Osteocyte (in vitro differentiated cells): ENCODE measurements around the gene MRFAP1. TPM values are rescaled to one million over a fixed set of nuclear protein-coding genes. Genes with fewer than 3 reads are reported as not detected.

Experiments used
- DNase-seq: peaks from one replicate; pipeline ENCODE4 v3.0.0; 2021; ENCODE audit warnings: mixed read lengths; ENCODE audit not compliant: unreplicated experiment; ENCODE audit errors: extremely low spot score
- H3K27ac Mint-ChIP-seq: one replicate; pipeline ENCODE4 v1.8.0; 2021; ENCODE audit warnings: mild to moderate bottlenecking, mixed read lengths; ENCODE audit not compliant: unreplicated experiment
- H3K27me3 Mint-ChIP-seq: one replicate; pipeline ENCODE4 v1.8.0; 2021; ENCODE audit warnings: mixed read lengths; ENCODE audit not compliant: unreplicated experiment
- H3K36me3 Mint-ChIP-seq: one replicate; pipeline ENCODE4 v1.8.0; 2021; ENCODE audit warnings: mixed read lengths; ENCODE audit not compliant: unreplicated experiment
- H3K4me1 Mint-ChIP-seq: one replicate; pipeline ENCODE4 v1.8.0; 2021; ENCODE audit warnings: mixed read lengths; ENCODE audit not compliant: unreplicated experiment
- H3K4me3 Mint-ChIP-seq: one replicate; pipeline ENCODE4 v1.8.0; 2021; ENCODE audit warnings: mild to moderate bottlenecking, moderate library complexity, mixed read lengths; ENCODE audit not compliant: unreplicated experiment
- H3K9me3 Mint-ChIP-seq: one replicate; pipeline ENCODE4 v1.8.0; 2021; ENCODE audit warnings: mixed read lengths; ENCODE audit not compliant: unreplicated experiment
- total RNA-seq: library from RNA; stranded (reverse); gene quantifications from 2 replicates; pipeline ENCODE4 v1.2.1, GENCODE V29; 2021
- TF ChIP-seq, protein P1 (sequence below): fragments of 200-600 bp; sonication (generic); IDR thresholded peaks from 2 replicates; pipeline ENCODE4 v1.5.0; 2021; ENCODE audit warnings: antibody characterized with exemption, mild to moderate bottlenecking, moderate library complexity

The MRFAP1 gene
- total RNA-seq, 1 donor from 2014 or later = 310 TPM

DNA sequence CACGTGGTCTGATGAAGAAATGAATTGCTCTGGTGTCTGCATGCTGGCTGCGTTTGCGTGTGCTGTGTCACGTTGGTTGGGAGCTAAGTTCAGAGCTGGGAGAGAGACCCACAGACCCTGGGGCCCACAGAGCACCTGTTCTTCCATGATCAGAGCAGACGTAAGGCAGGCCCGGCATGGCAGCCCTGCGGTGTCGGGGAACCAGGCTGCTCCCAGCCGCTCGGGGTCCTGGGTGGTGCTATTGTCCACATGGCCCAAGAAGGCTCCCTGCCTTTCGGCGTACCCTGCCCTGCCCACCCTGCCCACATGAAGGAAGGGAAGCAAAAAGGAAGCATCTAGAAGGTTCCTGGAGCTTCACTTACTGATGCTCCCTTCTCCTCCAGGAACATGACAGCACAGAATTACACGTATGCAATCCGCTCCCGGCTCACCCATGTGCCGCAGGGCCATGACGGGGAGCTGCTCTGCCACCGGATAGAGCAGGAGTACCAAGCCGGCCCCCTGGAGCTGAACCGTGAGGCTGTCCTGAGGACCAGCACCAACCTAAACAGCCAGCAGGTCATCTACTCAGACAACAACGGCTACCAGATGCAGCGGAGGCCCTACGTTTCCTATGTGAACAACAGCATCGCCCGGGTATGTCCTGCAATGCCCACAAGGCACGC lies 30.9 kb upstream of the MRFAP1 start:
- peaks cover 24% of the 10 kb centered on the region for H3K36me3 Mint-ChIP-seq
- H3K4me1 Mint-ChIP-seq = no peaks in the 10 kb centered on the region
- H3K27ac Mint-ChIP-seq = no peak overlapping the region
- no peak overlapping the region for H3K4me3 Mint-ChIP-seq
- TF ChIP-seq, protein P1, sequence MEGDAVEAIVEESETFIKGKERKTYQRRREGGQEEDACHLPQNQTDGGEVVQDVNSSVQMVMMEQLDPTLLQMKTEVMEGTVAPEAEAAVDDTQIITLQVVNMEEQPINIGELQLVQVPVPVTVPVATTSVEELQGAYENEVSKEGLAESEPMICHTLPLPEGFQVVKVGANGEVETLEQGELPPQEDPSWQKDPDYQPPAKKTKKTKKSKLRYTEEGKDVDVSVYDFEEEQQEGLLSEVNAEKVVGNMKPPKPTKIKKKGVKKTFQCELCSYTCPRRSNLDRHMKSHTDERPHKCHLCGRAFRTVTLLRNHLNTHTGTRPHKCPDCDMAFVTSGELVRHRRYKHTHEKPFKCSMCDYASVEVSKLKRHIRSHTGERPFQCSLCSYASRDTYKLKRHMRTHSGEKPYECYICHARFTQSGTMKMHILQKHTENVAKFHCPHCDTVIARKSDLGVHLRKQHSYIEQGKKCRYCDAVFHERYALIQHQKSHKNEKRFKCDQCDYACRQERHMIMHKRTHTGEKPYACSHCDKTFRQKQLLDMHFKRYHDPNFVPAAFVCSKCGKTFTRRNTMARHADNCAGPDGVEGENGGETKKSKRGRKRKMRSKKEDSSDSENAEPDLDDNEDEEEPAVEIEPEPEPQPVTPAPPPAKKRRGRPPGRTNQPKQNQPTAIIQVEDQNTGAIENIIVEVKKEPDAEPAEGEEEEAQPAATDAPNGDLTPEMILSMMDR = no peak
- peaks cover 5% of the 10 kb centered on the region for H3K9me3 Mint-ChIP-seq
- no peaks in the 10 kb centered on the region for H3K27me3 Mint-ChIP-seq
- no peak for DNase-seq

DNA sequence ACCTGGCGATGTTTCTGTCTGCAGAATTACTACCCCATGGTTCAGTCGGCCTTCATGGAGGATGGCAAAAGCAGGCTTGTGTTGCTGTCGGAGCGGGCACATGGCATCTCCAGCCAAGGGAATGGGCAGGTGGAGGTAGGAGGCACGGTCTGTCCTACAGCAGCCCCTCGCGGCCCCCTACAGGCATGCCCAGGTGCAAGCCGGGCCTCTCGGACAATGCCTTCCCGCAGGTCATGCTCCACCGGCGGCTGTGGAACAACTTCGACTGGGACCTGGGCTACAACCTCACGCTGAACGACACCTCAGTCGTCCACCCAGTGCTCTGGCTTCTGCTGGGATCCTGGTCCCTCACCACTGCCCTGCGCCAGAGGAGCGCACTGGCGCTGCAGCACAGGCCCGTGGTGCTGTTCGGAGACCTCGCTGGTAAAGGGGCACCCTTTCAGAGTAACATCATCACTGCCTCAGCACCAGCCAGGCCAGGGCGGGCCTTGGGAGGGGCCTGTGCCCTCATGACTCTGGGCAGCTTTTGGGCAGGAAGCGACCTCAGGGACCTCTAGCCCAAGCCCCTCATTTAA lies 29.5 kb upstream of the MRFAP1 start:
- Mint-ChIP-seq H3K9me3 (peaks cover 5% of the 10 kb centered on the region), H3K27me3 (no peaks in the 10 kb centered on the region), H3K4me1 (no peaks in the 10 kb centered on the region), H3K27ac (no peak overlapping the region), H3K4me3 (no peak overlapping the region), H3K36me3 (peaks cover 16% of the 10 kb centered on the region)
- TF ChIP-seq, protein P1 = no peak
- no peak for DNase-seq

GRCh38 chr4:6612961-6613675 lies 27.4 kb upstream of the MRFAP1 start:
- H3K9me3 Mint-ChIP-seq = no peaks in the 10 kb centered on the region
- DNase-seq = no peak
- H3K4me3 Mint-ChIP-seq = no peak overlapping the region
- no peaks in the 10 kb centered on the region for H3K27me3 Mint-ChIP-seq
- TF ChIP-seq, protein P1 = no peak
- peaks cover 20% of the 10 kb centered on the region for H3K36me3 Mint-ChIP-seq
- H3K27ac Mint-ChIP-seq = no peak overlapping the region
- no peaks in the 10 kb centered on the region for H3K4me1 Mint-ChIP-seq

- no peaks in the 10 kb centered on the region for H3K4me1 Mint-ChIP-seq
- H3K27me3 Mint-ChIP-seq = no peaks in the 10 kb centered on the region
- no peaks in the 10 kb centered on the region for H3K9me3 Mint-ChIP-seq
- DNase-seq = no peak
- H3K36me3 Mint-ChIP-seq = peaks cover 25% of the 10 kb centered on the region
- H3K27ac Mint-ChIP-seq = no peak overlapping the region
- TF ChIP-seq, protein P1 = no peak
- no peak overlapping the region for H3K4me3 Mint-ChIP-seq
These were observed 26.5 kb upstream of the MRFAP1 start for GRCh38 chr4:6613676-6614651.
